GM12864 (cell line): ENCODE measurements around the gene SUSD1.
"Not testable (repeated sequence)": the region's sequence is repeated elsewhere in the genome, so short reads cannot be mapped to it uniquely, and the experiment has no call there.

Experiments used
- DNase-seq: peaks from one replicate; pipeline ENCODE4 v3.0.0-alpha.2; 2011; ENCODE audit warnings: low read depth
- H3K4me3 ChIP-seq: 2 replicates; pipeline ENCODE4 v1.5.1; 2011; ENCODE audit warnings: mild to moderate bottlenecking, low read depth, low read length, control low read depth
- TF ChIP-seq, protein P1 (sequence below): IDR thresholded peaks from 2 replicates; pipeline ENCODE4 v1.5.1; 2011; ENCODE audit warnings: low read depth, mild to moderate bottlenecking, moderate library complexity, low read length, control low read depth, inconsistent platforms; ENCODE audit errors: missing control alignments

Gene SUSD1

DNA sequence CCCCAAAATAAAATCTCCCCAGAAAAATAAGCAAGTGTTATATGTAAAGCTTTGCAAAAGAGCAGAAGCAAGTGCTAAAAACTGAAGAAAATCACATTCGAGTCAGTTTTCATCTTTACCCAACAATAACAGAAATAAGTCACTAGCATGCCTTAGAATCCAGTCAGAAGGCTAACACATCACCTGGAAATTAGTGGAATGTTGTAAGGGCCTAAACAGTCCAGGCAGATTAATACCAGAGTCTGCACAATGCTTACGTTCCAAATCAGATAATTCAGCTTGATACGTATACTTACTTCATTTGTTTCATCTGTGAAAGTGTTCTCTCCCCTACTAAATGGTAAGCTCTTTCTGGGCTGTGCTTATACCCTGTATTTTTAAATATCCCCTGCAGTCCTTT is 42.7 kb downstream of the SUSD1 start:
- TF ChIP-seq, protein P1, sequence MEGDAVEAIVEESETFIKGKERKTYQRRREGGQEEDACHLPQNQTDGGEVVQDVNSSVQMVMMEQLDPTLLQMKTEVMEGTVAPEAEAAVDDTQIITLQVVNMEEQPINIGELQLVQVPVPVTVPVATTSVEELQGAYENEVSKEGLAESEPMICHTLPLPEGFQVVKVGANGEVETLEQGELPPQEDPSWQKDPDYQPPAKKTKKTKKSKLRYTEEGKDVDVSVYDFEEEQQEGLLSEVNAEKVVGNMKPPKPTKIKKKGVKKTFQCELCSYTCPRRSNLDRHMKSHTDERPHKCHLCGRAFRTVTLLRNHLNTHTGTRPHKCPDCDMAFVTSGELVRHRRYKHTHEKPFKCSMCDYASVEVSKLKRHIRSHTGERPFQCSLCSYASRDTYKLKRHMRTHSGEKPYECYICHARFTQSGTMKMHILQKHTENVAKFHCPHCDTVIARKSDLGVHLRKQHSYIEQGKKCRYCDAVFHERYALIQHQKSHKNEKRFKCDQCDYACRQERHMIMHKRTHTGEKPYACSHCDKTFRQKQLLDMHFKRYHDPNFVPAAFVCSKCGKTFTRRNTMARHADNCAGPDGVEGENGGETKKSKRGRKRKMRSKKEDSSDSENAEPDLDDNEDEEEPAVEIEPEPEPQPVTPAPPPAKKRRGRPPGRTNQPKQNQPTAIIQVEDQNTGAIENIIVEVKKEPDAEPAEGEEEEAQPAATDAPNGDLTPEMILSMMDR: no peak
- H3K4me3 ChIP-seq: no peak overlapping the region
- DNase-seq: no peak

DNA sequence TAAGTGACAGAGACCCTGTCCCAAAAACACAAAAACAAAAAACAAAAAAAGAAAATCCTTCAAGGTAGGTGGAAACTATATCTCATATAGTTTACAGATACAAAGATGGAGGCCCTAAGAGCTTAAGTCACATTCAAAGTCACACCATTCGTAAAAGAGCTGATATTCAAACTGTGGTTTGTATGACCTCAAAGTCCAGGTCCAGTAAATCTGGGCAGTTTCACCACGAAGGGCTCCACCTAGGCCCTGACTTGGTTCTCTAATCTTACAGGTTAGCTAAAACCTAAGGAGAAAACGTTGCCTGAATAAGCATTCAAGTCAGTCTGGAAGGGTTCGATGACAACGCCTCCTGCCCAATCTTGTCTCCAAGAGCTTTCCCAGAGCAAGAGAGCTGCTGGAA is 44.1 kb downstream of the SUSD1 start:
- no peak for DNase-seq
- H3K4me3 ChIP-seq: no peak overlapping the region
- TF ChIP-seq, protein P1: no peak

DNA sequence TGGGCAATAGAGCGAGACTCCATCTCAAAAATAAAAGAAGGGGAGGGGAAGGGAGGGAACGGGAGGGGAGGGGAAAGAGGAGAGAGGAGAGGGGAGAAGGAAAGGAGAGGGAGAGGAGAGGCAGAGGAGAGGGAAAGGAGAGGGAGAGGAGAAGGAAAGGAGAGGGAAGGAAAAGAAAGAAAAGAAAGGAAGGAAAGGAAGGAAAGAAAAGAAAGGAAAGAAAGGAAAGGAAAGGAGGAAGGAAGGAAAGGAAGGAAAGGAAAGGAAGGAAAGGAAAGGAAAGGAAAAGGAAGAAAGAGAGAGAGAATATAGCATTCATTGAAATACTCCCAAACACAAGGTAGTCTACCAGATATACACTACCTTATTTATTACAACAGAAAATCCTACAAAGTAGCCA is 44.8 kb downstream of the SUSD1 start:
- no peak for DNase-seq
- no peak overlapping the region for H3K4me3 ChIP-seq
- TF ChIP-seq, protein P1: no peak

DNA sequence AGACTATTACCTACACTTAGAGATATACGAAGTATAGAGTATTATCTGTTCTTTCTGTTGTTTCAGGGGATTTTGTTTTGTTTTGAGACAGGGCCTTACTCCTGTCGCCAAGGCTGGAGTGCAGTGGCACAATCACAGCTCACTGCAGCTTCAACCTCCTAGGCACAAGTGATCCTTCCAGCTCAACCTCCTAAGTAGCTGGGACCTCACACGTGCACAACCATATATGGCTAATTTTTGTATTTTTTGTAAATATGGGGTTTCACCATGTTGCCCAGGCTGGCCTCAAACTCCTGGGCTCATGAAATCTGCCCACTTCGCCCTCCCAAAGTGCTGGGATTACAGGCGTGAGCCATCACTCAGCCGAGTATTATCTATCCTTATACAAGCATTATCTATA is 45.9 kb downstream of the SUSD1 start:
- TF ChIP-seq, protein P1: no peak

DNA sequence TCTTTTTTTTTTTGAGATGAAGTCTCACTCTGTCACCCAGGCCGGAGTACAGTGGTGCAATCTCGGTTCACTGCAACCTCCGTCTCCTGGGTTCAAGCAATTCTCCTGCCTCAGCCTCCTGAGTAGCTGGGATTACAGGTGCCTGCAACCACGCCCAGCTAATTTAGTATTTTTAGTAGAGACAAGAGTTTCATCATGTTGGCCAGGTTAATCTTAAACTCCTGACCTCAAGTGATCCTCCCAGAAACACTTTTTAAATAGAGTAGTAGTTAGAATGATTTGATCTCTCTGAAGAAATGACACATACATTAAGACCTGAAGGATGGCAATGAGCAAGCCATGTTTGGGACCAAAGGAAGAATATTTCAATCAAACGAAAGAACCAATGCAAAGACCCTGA is 46.7 kb downstream of the SUSD1 start:
- DNase-seq, H3K4me3 ChIP-seq: not testable (repeated sequence)

More for the DNA sequence above, 45.9 kb downstream of the SUSD1 start:
- no peak overlapping the region for H3K4me3 ChIP-seq
- DNase-seq: no peak

DNA sequence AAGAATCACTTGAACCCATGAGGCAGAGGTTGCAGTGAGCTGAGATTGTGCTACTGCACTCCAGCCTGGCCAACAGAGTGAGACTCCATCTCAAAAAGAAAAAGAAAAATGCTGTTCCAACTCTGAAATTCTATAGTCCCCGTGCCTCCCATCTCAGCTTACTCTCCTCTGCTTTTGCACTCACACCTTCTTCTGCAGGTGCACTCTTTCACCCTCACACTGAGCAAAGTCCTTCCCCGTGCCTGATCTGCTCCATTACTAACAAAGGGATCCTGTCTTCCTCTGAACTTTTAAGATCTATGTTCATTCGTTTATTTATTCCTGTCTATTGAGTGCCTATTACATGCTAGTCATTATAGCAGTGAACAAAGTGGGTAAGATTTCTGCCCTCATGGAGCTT is 47.8 kb downstream of the SUSD1 start:
- DNase-seq: no peak
- no peak overlapping the region for H3K4me3 ChIP-seq
- TF ChIP-seq, protein P1: no peak

DNA sequence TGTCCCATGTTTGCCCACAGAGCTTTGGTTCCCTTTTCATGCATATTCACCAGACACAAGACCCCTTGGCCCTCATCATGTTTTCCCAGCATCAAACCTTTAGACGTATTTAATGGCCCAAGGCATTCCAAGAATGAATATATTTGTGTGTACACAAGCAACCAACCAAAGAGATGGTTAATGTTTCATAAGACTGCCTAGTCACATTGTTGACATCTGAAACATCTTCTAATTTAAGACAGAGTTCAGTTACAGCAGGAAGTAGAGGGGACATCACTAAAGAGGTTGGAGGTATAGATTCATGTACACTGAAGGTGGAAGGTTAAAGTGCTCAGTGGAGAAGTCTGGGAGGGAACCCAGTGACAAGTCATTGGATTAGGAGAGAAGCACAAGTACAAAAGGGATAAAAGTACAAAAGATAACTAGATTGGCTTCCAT is 49.1 kb downstream of the SUSD1 start:
- TF ChIP-seq, protein P1: no peak
- H3K4me3 ChIP-seq: no peak overlapping the region
- no peak for DNase-seq

DNA sequence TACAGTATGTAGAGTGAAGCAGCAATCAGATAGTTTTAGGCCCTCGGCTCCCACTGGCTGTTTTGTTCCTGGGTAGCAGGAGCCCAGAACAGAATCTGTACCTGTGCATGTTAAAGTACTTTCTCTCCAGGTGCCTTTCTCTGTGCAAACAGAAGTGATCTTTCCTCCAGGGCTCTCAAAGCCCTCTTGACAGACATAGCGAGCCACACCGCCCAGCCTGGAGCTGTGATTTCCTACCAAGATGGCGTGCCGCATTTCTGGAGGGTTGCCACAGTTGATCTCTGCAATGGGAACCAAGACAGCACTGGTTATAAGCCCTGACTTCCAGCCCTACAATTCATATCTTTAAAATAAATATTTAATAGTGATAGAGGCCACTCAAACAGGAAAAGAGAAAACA is 50.9 kb downstream of the SUSD1 start:
- DNase-seq: no peak
- no peak overlapping the region for H3K4me3 ChIP-seq
- TF ChIP-seq, protein P1: no peak
